HepG2 (cell line): Measurements from ENCODE around the gene SAMD4B. TPM values are rescaled to one million over a fixed set of nuclear protein-coding genes. Genes with fewer than 3 reads are reported as not detected.

Experiments
- GLI4 ChIP-seq: sonication (generic); formaldehyde crosslinking; IDR thresholded peaks from 2 replicates; pipeline ENCODE4 v1.5.1; 2020; ENCODE audit warnings: missing genetic modification reagents, mild to moderate bottlenecking, moderate library complexity, borderline replicate concordance
- HDAC2 ChIP-seq: sonication (generic); formaldehyde crosslinking; IDR thresholded peaks from 2 replicates; pipeline ENCODE4 v1.4.0; 2020; ENCODE audit warnings: missing genetic modification reagents
- NONO ChIP-seq, 2 experiments: fragments of 450-650 bp in 1 of 2; sonication (generic) in 1 of 2; formaldehyde crosslinking in 1 of 2; IDR thresholded peaks in 1 of 2; conservative IDR thresholded peaks in 1 of 2; 2 replicates each; pipeline versions ENCODE4 v1.6.1 to v1.8.0; 2017 to 2022; ENCODE audit warnings: mild to moderate bottlenecking in 1 of 2, missing genetic modification reagents in 1 of 2, moderate library complexity in 1 of 2
- PAX8 ChIP-seq: sonication (generic); formaldehyde crosslinking; IDR thresholded peaks from 2 replicates; pipeline ENCODE4 v1.8.0; 2022; ENCODE audit warnings: mild to moderate bottlenecking, missing genetic modification reagents, borderline replicate concordance
- PBX2 ChIP-seq: IDR thresholded peaks from 2 replicates; pipeline ENCODE4 v1.6.1; 2016; ENCODE audit warnings: control low read depth
- RELA ChIP-seq: sonication (generic); formaldehyde crosslinking; IDR thresholded peaks from 2 replicates; pipeline ENCODE4 v1.4.0; 2020; ENCODE audit warnings: missing genetic modification reagents
- RXRA ChIP-seq: sonication (generic); formaldehyde crosslinking; IDR thresholded peaks from 2 replicates; pipeline ENCODE4 v1.5.1; 2020; ENCODE audit warnings: missing genetic modification reagents
- SAP130 ChIP-seq: IDR thresholded peaks from 2 replicates; pipeline ENCODE4 v1.6.1; 2016; ENCODE audit warnings: low read depth
- WIZ ChIP-seq: sonication (generic); formaldehyde crosslinking; IDR thresholded peaks from 2 replicates; pipeline ENCODE4 v1.5.1; 2020; ENCODE audit warnings: mild to moderate bottlenecking, missing genetic modification reagents
- ZFP36 ChIP-seq: fragments of 150-350 bp; IDR thresholded peaks from 2 replicates; pipeline ENCODE4 v1.6.1; 2018; ENCODE audit warnings: borderline replicate concordance, low read length, low read depth; ENCODE audit not compliant: partially characterized antibody
- ZNF251 ChIP-seq: sonication (generic); formaldehyde crosslinking; IDR thresholded peaks from 2 replicates; pipeline ENCODE4 v1.9.0; 2021; ENCODE audit warnings: mild to moderate bottlenecking, missing genetic modification reagents
- ZNF501 ChIP-seq: sonication (generic); formaldehyde crosslinking; IDR thresholded peaks from 2 replicates; pipeline ENCODE4 v1.5.1; 2020; ENCODE audit warnings: mild to moderate bottlenecking, moderate library complexity, missing genetic modification reagents
- ZNF558 ChIP-seq: sonication (generic); formaldehyde crosslinking; IDR thresholded peaks from 2 replicates; pipeline ENCODE4 v1.9.0; 2022; ENCODE audit warnings: mild to moderate bottlenecking, missing genetic modification reagents, borderline replicate concordance
- ZNF777 ChIP-seq: sonication (generic); formaldehyde crosslinking; IDR thresholded peaks from 2 replicates; pipeline ENCODE4 v1.4.0; 2020; ENCODE audit warnings: missing genetic modification reagents
- ZNF792 ChIP-seq: IDR thresholded peaks from 2 replicates; pipeline ENCODE4 v1.6.1; 2016
- ZNF878 ChIP-seq: sonication (generic); formaldehyde crosslinking; IDR thresholded peaks from 2 replicates; pipeline ENCODE4 v1.8.1; 2023; ENCODE audit warnings: mild to moderate bottlenecking, missing genetic modification reagents, moderate library complexity
- ZSCAN31 ChIP-seq: sonication (generic); formaldehyde crosslinking; IDR thresholded peaks from 2 replicates; pipeline ENCODE4 v1.5.0; 2020; ENCODE audit warnings: low read depth, mild to moderate bottlenecking, missing genetic modification reagents
- polyA plus RNA-seq, 8 experiments: library from polyadenylated mRNA; depleted of rRNA in 3 of 8; stranded (reverse) in 7 of 8; unstranded in 1 of 8; fragments of >200 nt; fragmentation: Illumina TruSeq in 4 of 8; extraction: Trizol in 4 of 8; gene quantifications; 2 replicates each; pipeline versions ENCODE4 v1.2.1 to v1.2.3, GENCODE V29; 2011 to 2016; ENCODE audit warnings: low read depth in 4 of 8, missing spikeins in 1 of 8, mixed read lengths in 1 of 8; ENCODE audit not compliant: insufficient read depth in 1 of 8
- total RNA-seq, 5 experiments: library from RNA; depleted of rRNA; stranded (reverse); fragments of >200 nt; fragmentation: Illumina TruSeq; extraction: Trizol; gene quantifications; 2 replicates each; pipeline ENCODE4 v1.2.3, GENCODE V29; 2016; ENCODE audit warnings: low read depth in 1 of 5
- TF ChIP-seq, protein P1 (sequence below): sonication (generic); formaldehyde crosslinking; IDR thresholded peaks from 2 replicates; pipeline ENCODE4 v1.9.0; 2021; ENCODE audit warnings: missing genetic modification reagents, mild to moderate bottlenecking, borderline replicate concordance
- TF ChIP-seq, protein P2 (sequence below), 2 experiments: sonication (generic) in 1 of 2; formaldehyde crosslinking in 1 of 2; IDR thresholded peaks; 2 replicates each; pipeline versions ENCODE4 v1.6.1 to v1.9.0; 2014 to 2022; ENCODE audit warnings: antibody characterized with exemption in 1 of 2, borderline replicate concordance in 1 of 2, inconsistent platforms in 1 of 2, low read depth in 1 of 2, missing genetic modification reagents in 1 of 2

The SAMD4B gene
- total and polyA plus RNA-seq, 2 of the 13 experiments (the other 11 are each of a cell fraction or from before 2014, with no cell fraction given) = 26.0 to 31.8 TPM

DNA sequence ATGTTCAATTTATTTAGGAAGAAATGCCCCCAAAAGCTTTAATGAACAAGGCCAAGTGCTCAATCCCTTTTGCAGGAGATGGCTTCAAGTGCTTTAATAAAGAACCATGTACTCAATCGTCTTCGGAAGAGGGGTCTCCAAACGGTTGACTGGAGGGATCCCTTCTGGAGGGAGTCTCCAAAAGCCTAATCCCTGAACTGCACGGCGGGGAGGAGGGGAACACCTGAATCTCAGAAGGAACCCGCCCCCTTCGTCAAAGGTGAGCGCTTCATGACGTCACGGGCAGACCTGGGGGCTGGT, 48.2 kb downstream of the SAMD4B start (continued):
- TF ChIP-seq, protein P1, sequence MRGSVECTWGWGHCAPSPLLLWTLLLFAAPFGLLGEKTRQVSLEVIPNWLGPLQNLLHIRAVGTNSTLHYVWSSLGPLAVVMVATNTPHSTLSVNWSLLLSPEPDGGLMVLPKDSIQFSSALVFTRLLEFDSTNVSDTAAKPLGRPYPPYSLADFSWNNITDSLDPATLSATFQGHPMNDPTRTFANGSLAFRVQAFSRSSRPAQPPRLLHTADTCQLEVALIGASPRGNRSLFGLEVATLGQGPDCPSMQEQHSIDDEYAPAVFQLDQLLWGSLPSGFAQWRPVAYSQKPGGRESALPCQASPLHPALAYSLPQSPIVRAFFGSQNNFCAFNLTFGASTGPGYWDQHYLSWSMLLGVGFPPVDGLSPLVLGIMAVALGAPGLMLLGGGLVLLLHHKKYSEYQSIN = no peak
- TF ChIP-seq ZNF777 (CRISPR knock-in tag) (0 out of 2 replicates have a peak, but pooled peaks have one; percentile 9), WIZ (CRISPR knock-in tag) (no peak), GLI4 (CRISPR knock-in tag) (no peak), ZSCAN31 (CRISPR knock-in tag) (no peak), ZNF792 (CRISPR knock-in tag) (no peak), PBX2 (CRISPR knock-in tag) (no peak), NONO (IDR thresholded peaks at IDR 0.05) (no peak), NONO (CRISPR knock-in tag; conservative IDR thresholded peaks at IDR 0.05) (no peak), ZNF878 (CRISPR knock-in tag) (0 out of 2 replicates have a peak, but pooled peaks have one; percentile 38), PAX8 (CRISPR knock-in tag) (no peak), HDAC2 (CRISPR knock-in tag) (no peak), ZNF558 (0 out of 2 replicates have a peak, but pooled peaks have one; percentile 20), ZNF251 (no peak), ZFP36 (no peak), RELA (no peak), RXRA (CRISPR knock-in tag) (no peak), SAP130 (CRISPR knock-in tag) (no peak), ZNF501 (CRISPR knock-in tag) (no peak)
- TF ChIP-seq, protein P2, sequence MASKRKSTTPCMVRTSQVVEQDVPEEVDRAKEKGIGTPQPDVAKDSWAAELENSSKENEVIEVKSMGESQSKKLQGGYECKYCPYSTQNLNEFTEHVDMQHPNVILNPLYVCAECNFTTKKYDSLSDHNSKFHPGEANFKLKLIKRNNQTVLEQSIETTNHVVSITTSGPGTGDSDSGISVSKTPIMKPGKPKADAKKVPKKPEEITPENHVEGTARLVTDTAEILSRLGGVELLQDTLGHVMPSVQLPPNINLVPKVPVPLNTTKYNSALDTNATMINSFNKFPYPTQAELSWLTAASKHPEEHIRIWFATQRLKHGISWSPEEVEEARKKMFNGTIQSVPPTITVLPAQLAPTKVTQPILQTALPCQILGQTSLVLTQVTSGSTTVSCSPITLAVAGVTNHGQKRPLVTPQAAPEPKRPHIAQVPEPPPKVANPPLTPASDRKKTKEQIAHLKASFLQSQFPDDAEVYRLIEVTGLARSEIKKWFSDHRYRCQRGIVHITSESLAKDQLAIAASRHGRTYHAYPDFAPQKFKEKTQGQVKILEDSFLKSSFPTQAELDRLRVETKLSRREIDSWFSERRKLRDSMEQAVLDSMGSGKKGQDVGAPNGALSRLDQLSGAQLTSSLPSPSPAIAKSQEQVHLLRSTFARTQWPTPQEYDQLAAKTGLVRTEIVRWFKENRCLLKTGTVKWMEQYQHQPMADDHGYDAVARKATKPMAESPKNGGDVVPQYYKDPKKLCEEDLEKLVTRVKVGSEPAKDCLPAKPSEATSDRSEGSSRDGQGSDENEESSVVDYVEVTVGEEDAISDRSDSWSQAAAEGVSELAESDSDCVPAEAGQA (IDR thresholded peaks at IDR 0.05; ENCODE audit: low read depth) = peak; percentile 79; the same call in 1 of the 2 replicates
- TF ChIP-seq, protein P2 (CRISPR knock-in tag; IDR thresholded peaks at IDR 0.05; ENCODE audit: borderline replicate concordance) = no peak
